A673 (cell line): ENCODE measurements around the gene MEGF6. TPM values are rescaled to one million over a fixed set of nuclear protein-coding genes. Genes with fewer than 3 reads are reported as not detected.

Experiments used
- BruUV-seq: library from RNA; stranded (reverse); fragments of 400-500 nt; replicated peaks from 2 replicates; lab custom pipeline; 2021; lab: Mats Ljungman, UMichigan
- CTCF ChIA-PET: fragments of 300-600 bp; sonication (Branson Sonifier 250); formaldehyde crosslinking; loops from one replicate; lab custom pipeline; 2022; ENCODE audit warnings: antibody characterized with exemption; lab: Charles Lee
- POLR2A ChIA-PET: fragments of 300-600 bp; sonication (Branson Sonifier 250); formaldehyde crosslinking; loops from one replicate; lab custom pipeline; 2022; ENCODE audit warnings: antibody characterized with exemption; ENCODE audit not compliant: low non-redundant PET; lab: Charles Lee
- DNase-seq: peaks from one replicate; pipeline ENCODE4 v3.0.0-alpha.2; 2015; ENCODE audit warnings: low spot score
- H3K27ac ChIP-seq: fragments of 200-600 bp; sonication (generic); 2 replicates; pipeline ENCODE4 v1.5.1; 2016; ENCODE audit warnings: mixed run types, low read depth, mild to moderate bottlenecking, mixed read lengths, antibody characterized with exemption, low read length; ENCODE audit not compliant: poor library complexity, severe bottlenecking
- H3K27me3 ChIP-seq: fragments of 200-600 bp; sonication (generic); replicated peaks from 2 replicates; pipeline ENCODE4 v1.6.1; 2017; ENCODE audit warnings: mixed run types, low read depth, mild to moderate bottlenecking, mixed read lengths, antibody characterized with exemption, low read length; ENCODE audit not compliant: insufficient read depth, poor library complexity
- H3K36me3 ChIP-seq: fragments of 200-600 bp; sonication (generic); 2 replicates; pipeline ENCODE4 v1.6.1; 2016; ENCODE audit warnings: mixed run types, mild to moderate bottlenecking, mixed read lengths, antibody characterized with exemption, low read length; ENCODE audit not compliant: insufficient read depth, poor library complexity, severe bottlenecking
- H3K4me1 ChIP-seq: fragments of 200-600 bp; sonication (generic); 2 replicates; pipeline ENCODE4 v1.6.1; 2017; ENCODE audit warnings: mixed run types, mild to moderate bottlenecking, mixed read lengths, antibody characterized with exemption, low read length; ENCODE audit not compliant: insufficient read depth, poor library complexity, severe bottlenecking
- H3K4me3 ChIP-seq: fragments of 200-600 bp; sonication (generic); 2 replicates; pipeline ENCODE4 v1.5.1; 2016; ENCODE audit warnings: low read depth, mixed run types, mild to moderate bottlenecking, mixed read lengths, low read length; ENCODE audit not compliant: poor library complexity, severe bottlenecking
- H3K9me3 ChIP-seq: fragments of 200-600 bp; sonication (generic); 2 replicates; pipeline ENCODE4 v1.6.1; 2016; ENCODE audit warnings: mixed run types, low read depth, mild to moderate bottlenecking, mixed read lengths, antibody characterized with exemption, low read length; ENCODE audit not compliant: poor library complexity, severe bottlenecking
- CTCF ChIP-seq: fragments of 300-800, 200-600 bp; sonication (generic); conservative IDR thresholded peaks from 2 replicates; pipeline ENCODE4 v1.5.1; 2017; ENCODE audit warnings: low read depth, mild to moderate bottlenecking, antibody characterized with exemption, low read length, moderate library complexity, mixed read lengths
- EZH2 ChIP-seq: fragments of 200-600 bp; sonication (generic); IDR thresholded peaks from 2 replicates; pipeline ENCODE4 v1.6.1; 2017; ENCODE audit warnings: borderline replicate concordance, low read depth, mild to moderate bottlenecking, mixed read lengths, antibody characterized with exemption, low read length; ENCODE audit not compliant: poor library complexity, severe bottlenecking
- intact Hi-C: fragments of 100-400 bp; cut with micrococcal nuclease; formaldehyde crosslinking; loops from one replicate; pipeline ENCODE4 v1.10.0; 2022; ENCODE audit not compliant: unreplicated experiment
- total RNA-seq: library from RNA; stranded (reverse); gene quantifications from 2 replicates; pipeline ENCODE4 v1.2.3, GENCODE V29; 2021

The MEGF6 gene
- total RNA-seq, 1 experiment from 2014 or later: 2.8 TPM

GRCh38 chr1:3570066-3570986 is 41.0 kb downstream of the MEGF6 start:
- DNase-seq: no peak
- TF ChIP-seq EZH2 (no peak), CTCF (no peak)
- intact Hi-C loops: no loop called here
- no TSS peak for BruUV-seq
- Histone ChIP-seq H3K36me3 (no peaks in the 10 kb centered on the region), H3K4me1 (no peaks in the 10 kb centered on the region), H3K4me3 (no peak overlapping the region), H3K27me3 (no peaks in the 10 kb centered on the region), H3K9me3 (no peaks in the 10 kb centered on the region), H3K27ac (no peak overlapping the region)
- CTCF ChIA-PET: no interaction called here
- POLR2A ChIA-PET: no interaction called here

GRCh38 chr1:3569436-3569835 is 41.9 kb downstream of the MEGF6 start:
- no peak overlapping the region for H3K27ac ChIP-seq
- H3K27me3 ChIP-seq: no peaks in the 10 kb centered on the region
- POLR2A ChIA-PET: no interaction called here
- DNase-seq: no peak
- intact Hi-C loops: loop anchor here (5.0 kb wide), 1 partner anchor 153 kb away; no protein-coding TSS in a partner anchor
- no peaks in the 10 kb centered on the region for H3K36me3 ChIP-seq
- CTCF ChIA-PET: no interaction called here
- TF ChIP-seq CTCF (no peak), EZH2 (no peak)
- no peaks in the 10 kb centered on the region for H3K9me3 ChIP-seq
- no peak overlapping the region for H3K4me3 ChIP-seq
- no TSS peak for BruUV-seq
- no peaks in the 10 kb centered on the region for H3K4me1 ChIP-seq

GRCh38 chr1:3568815-3569435 is 42.4 kb downstream of the MEGF6 start:
- no peak overlapping the region for H3K27ac ChIP-seq
- POLR2A ChIA-PET: no interaction called here
- H3K4me3 ChIP-seq: no peak overlapping the region
- TF ChIP-seq CTCF (no peak), EZH2 (no peak)
- CTCF ChIA-PET: no interaction called here
- DNase-seq: no peak
- no peaks in the 10 kb centered on the region for H3K27me3 ChIP-seq
- no peaks in the 10 kb centered on the region for H3K4me1 ChIP-seq
- H3K36me3 ChIP-seq: no peaks in the 10 kb centered on the region
- BruUV-seq: no TSS peak
- intact Hi-C loops: loop anchor here (5.0 kb wide), 1 partner anchor 153 kb away; no protein-coding TSS in a partner anchor
- no peaks in the 10 kb centered on the region for H3K9me3 ChIP-seq
